Effector memory CD4-positive, alpha-beta T cell (primary cell): ENCODE data around the gene ZNF791.
"Not testable (repeated sequence)": the region's sequence is repeated elsewhere in the genome, so short reads cannot be mapped to it uniquely, and the experiment has no call there.

Experiments used
- DNase-seq, 3 donors: peaks; one replicate each; pipeline ENCODE4 v3.0.0-alpha.2; 2020
- H3K27ac ChIP-seq: 2 replicates; pipeline ENCODE4 v1.7.0; 2013; ENCODE audit warnings: mild to moderate bottlenecking, low read length, moderate library complexity; ENCODE audit not compliant: insufficient read depth, poor library complexity, severe bottlenecking
- H3K27me3 ChIP-seq: replicated peaks from 2 replicates; pipeline ENCODE4 v1.7.0; 2013; ENCODE audit warnings: mild to moderate bottlenecking, low read length; ENCODE audit not compliant: insufficient read depth, control insufficient read depth, poor library complexity, severe bottlenecking
- H3K36me3 ChIP-seq: 2 replicates; pipeline ENCODE4 v1.7.0; 2013; ENCODE audit warnings: mild to moderate bottlenecking, low read length, moderate library complexity; ENCODE audit not compliant: control insufficient read depth, insufficient read depth
- H3K4me1 ChIP-seq: 2 replicates; pipeline ENCODE4 v1.7.0; 2013; ENCODE audit warnings: low read length, mild to moderate bottlenecking; ENCODE audit not compliant: control insufficient read depth, insufficient read depth, poor library complexity, severe bottlenecking
- H3K4me3 ChIP-seq: 2 replicates; pipeline ENCODE4 v1.7.0; 2013; ENCODE audit warnings: low read length, low read depth, mild to moderate bottlenecking; ENCODE audit not compliant: insufficient read depth, poor library complexity, severe bottlenecking
- H3K9me3 ChIP-seq: 2 replicates; pipeline ENCODE4 v1.7.0; 2013; ENCODE audit warnings: mild to moderate bottlenecking, low read length, moderate library complexity; ENCODE audit not compliant: control insufficient read depth
- total RNA-seq, 3 donors: gene quantifications; one replicate each; lab custom pipeline; 2026; lab: John Stamatoyannopoulos, UW

Gene ZNF791
- 66.4 to 131 (median 107) reads per million in 3 donors for total RNA-seq

- peak within 1 kb of the TSS; percentile 76 for H3K4me3 ChIP-seq
- no peaks in the 10 kb centered on the region for H3K27me3 ChIP-seq
- peaks cover 25% of the 10 kb centered on the region for H3K4me1 ChIP-seq
- no peaks in the 10 kb centered on the region for H3K36me3 ChIP-seq
- peak within 1 kb of the TSS; percentile 87 for H3K27ac ChIP-seq
- DNase-seq: peak; percentile 91 to 95 (median 93)
- no peaks in the 10 kb centered on the region for H3K9me3 ChIP-seq
Observed at GRCh38 chr19:12610540-12611360, at the start of gene ZNF791, which contains the start of gene ZNF490. Gene ZNF791 (plus strand): TSS chr19:12610920. CDS start chr19:12611080, 160 bp downstream. Gene ZNF490 (minus strand): TSS chr19:12610813. CDS start chr19:12610680, 133 bp downstream.

DNA sequence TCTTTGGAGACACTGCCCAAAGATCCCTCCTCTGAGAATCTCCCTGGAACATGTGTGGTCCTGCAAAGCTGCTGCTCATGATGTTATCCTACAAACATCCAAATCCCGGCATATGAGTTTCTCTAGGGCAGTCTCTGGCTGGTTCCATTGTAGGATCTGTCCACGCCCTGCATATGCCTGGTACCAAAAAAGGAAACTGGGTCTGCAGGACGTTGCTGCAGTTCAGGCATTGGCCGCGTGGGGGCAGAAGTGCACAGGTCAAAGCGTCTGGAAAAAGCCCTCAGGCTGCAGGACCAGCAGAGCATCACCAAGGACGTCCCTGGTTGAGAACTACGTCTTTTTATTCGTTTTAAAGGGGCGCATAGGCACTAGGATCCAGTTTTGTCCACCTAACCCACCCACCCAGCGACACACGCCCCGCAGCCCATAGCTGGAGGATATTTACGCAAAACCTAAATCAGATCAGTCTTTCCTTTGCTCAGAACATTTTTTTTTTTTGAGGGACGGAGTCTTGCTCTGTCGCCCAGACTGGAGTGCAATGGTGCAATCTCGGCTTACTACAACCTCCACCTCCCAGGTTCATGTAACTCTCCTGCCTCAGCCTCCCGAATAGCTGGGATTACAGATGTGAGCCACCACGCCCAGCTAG is 46.6 kb upstream of the ZNF791 start:
- H3K4me1 ChIP-seq: no peaks in the 10 kb centered on the region
- no peaks in the 10 kb centered on the region for H3K27me3 ChIP-seq
- DNase-seq: peak; percentile 74 to 80 (median 78)
- H3K4me3 ChIP-seq: no peak overlapping the region
- no peaks in the 10 kb centered on the region for H3K36me3 ChIP-seq
- H3K9me3 ChIP-seq: no peaks in the 10 kb centered on the region
- H3K27ac ChIP-seq: no peak overlapping the region

DNA sequence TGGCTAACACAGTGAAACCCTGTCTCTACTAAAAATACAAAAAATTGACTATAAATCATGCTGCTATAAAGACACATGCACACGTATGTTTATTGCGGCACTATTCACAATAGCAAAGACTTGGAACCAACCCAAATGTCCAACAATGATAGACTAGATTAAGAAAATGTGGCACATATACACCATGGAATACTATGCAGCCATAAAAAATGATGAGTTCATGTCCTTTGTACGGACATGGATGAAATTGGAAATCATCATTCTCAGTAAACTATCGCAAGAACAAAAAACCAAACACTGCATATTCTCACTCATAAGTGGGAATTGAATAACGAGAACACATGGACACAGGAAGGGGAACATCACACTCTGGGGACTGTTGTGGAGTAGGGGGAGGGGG is 44.3 kb upstream of the ZNF791 start:
- not testable (repeated sequence) for H3K27ac ChIP-seq, H3K4me3 ChIP-seq, H3K4me1 ChIP-seq, DNase-seq, H3K36me3 ChIP-seq, H3K27me3 ChIP-seq, H3K9me3 ChIP-seq

GRCh38 chr19:12567951-12568350 is 42.8 kb upstream of the ZNF791 start:
- no peak overlapping the region for H3K27ac ChIP-seq
- no peaks in the 10 kb centered on the region for H3K36me3 ChIP-seq
- no peaks in the 10 kb centered on the region for H3K9me3 ChIP-seq
- no peaks in the 10 kb centered on the region for H3K4me1 ChIP-seq
- H3K4me3 ChIP-seq: no peak overlapping the region
- no peak for DNase-seq
- H3K27me3 ChIP-seq: no peaks in the 10 kb centered on the region

DNA sequence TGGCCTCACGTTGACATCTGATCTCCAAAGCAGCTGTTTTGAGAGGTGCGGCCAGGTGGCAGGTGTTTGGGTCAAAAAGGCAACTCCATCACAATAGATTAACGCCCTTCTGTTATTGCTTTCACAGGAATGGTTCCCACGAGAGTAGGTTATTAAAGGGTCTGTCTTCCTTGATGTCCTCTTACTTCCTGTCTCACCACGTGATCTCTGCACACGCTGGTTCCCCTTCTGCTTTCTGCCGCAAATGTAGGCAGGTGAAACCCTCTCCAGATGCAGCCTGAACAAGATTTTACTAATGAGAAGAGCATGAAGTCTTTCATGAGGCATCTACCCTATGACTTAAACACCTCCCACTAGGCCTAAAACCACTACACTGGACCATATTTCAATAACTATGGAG is 36.7 kb upstream of the ZNF791 start:
- DNase-seq: no peak
- Histone ChIP-seq H3K9me3 (no peaks in the 10 kb centered on the region), H3K4me3 (no peak overlapping the region), H3K27ac (no peak overlapping the region), H3K4me1 (no peaks in the 10 kb centered on the region), H3K36me3 (no peaks in the 10 kb centered on the region), H3K27me3 (no peaks in the 10 kb centered on the region)

DNA sequence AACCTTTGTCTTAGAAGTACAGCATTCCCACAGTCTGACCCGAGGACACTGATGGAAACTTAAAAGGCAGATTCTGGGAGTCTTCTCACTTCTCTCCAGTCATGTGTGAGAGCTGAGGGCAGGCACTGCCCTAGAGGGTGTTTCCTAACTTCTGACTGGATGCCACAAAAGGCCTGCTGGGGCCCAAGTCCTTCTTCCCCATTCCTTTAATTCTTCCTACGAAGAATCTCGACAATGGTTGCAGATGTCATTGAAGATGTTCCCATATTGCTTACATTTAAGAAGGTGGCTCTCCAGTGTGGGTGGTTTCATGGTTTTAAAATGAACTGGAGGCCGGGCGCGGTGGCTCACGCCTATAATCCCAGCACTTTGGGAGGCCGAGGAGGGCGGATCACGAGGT is 32.1 kb upstream of the ZNF791 start:
- Histone ChIP-seq H3K4me3 (no peak overlapping the region), H3K27me3 (no peaks in the 10 kb centered on the region), H3K4me1 (no peaks in the 10 kb centered on the region), H3K27ac (no peak overlapping the region), H3K36me3 (peaks cover 24% of the 10 kb centered on the region), H3K9me3 (no peaks in the 10 kb centered on the region)
- DNase-seq: no peak

GRCh38 chr19:12580180-12580694 is 30.5 kb upstream of the ZNF791 start:
- Histone ChIP-seq H3K36me3 (peaks cover 24% of the 10 kb centered on the region), H3K27ac (no peak overlapping the region), H3K4me3 (no peak overlapping the region), H3K9me3 (no peaks in the 10 kb centered on the region), H3K4me1 (no peaks in the 10 kb centered on the region), H3K27me3 (no peaks in the 10 kb centered on the region)
- DNase-seq: no peak

- Histone ChIP-seq H3K9me3 (no peaks in the 10 kb centered on the region), H3K36me3 (peaks cover 24% of the 10 kb centered on the region), H3K4me1 (no peaks in the 10 kb centered on the region), H3K27me3 (no peaks in the 10 kb centered on the region), H3K27ac (no peak overlapping the region), H3K4me3 (no peak overlapping the region)
- no peak for DNase-seq
Observed at GRCh38 chr19:12581100-12581499, 29.6 kb upstream of the ZNF791 start.

GRCh38 chr19:12596485-12596884 is 14.2 kb upstream of the ZNF791 start:
- Histone ChIP-seq H3K4me1 (no peaks in the 10 kb centered on the region), H3K27ac (no peak overlapping the region), H3K27me3 (no peaks in the 10 kb centered on the region), H3K4me3 (no peak overlapping the region), H3K9me3 (no peaks in the 10 kb centered on the region), H3K36me3 (no peaks in the 10 kb centered on the region)
- DNase-seq: no peak
